Heart left ventricle (tissue), 16 donors: ENCODE results near the gene PRKCA. TPM values are rescaled to one million over a fixed set of nuclear protein-coding genes. Genes with fewer than 3 reads are reported as not detected.
"Not testable (repeated sequence)": the region's sequence is repeated elsewhere in the genome, so short reads cannot be mapped to it uniquely, and the experiment has no call there.

Experiments
- ATAC-seq, 4 donors: fragments of 200-7000 bp; cut with Tn5 transposase; one replicate each; pipeline ENCODE4 v1.9.1; 2020 to 2022; ENCODE audit warnings: moderate library complexity in 4 of 4, mild to moderate bottlenecking in 3 of 4, moderate number of reproducible peaks in 1 of 4
- DNase-seq, 5 donors: peaks; one replicate each; pipeline ENCODE4 v3.0.0-alpha.2; 2020
- H3K27ac ChIP-seq, 12 donors: fragments of 200-600 bp; sonication (generic) in 4 of 12; one replicate each; pipeline versions ENCODE4 v1.5.0 to v1.8.0; 2016 to 2022; ENCODE audit warnings: mild to moderate bottlenecking in 2 of 12
- H3K27me3 ChIP-seq, 9 donors: fragments of 200-600 bp; sonication (generic) in 2 of 9; one replicate each; pipeline versions ENCODE4 v1.5.1 to v1.8.0; 2016 to 2022; ENCODE audit warnings: mild to moderate bottlenecking in 3 of 9
- H3K36me3 ChIP-seq, 9 donors: fragments of 200-600 bp; sonication (generic) in 2 of 9; one replicate each; pipeline versions ENCODE4 v1.5.0 to v1.8.0; 2018 to 2022; ENCODE audit warnings: mild to moderate bottlenecking in 2 of 9
- H3K4me1 ChIP-seq, 12 donors: fragments of 200-600 bp; sonication (generic) in 4 of 12; one replicate each; pipeline versions ENCODE4 v1.5.0 to v1.8.0; 2016 to 2022; ENCODE audit warnings: mild to moderate bottlenecking in 3 of 12
- H3K4me3 ChIP-seq, 12 donors: fragments of 200-600 bp; sonication (generic) in 4 of 12; one replicate each; pipeline versions ENCODE4 v1.5.0 to v1.8.0; 2017 to 2022; ENCODE audit warnings: mild to moderate bottlenecking in 9 of 12, moderate library complexity in 4 of 12
- H3K9me3 ChIP-seq, 12 donors: fragments of 200-600 bp; sonication (generic) in 4 of 12; one replicate each; pipeline versions ENCODE4 v1.5.0 to v1.8.0; 2016 to 2022; ENCODE audit warnings: mild to moderate bottlenecking in 1 of 12
- POLR2A ChIP-seq, 2 donors: fragments of 450-650 bp; IDR thresholded peaks; one replicate each; pipeline ENCODE4 v1.6.1; 2017; ENCODE audit warnings: antibody characterized with exemption in 2 of 2, mild to moderate bottlenecking in 2 of 2, moderate library complexity in 2 of 2
- WGBS, 4 donors: extraction: QIAGEN DNeasy Blood & Tissue Kit in 2 of 4; methylation state at CpG; one replicate each; pipeline versions ENCODE4 v1.1.5 to v1.1.7; 2013 to 2018; 5-methylcytosine and 5-hydroxymethylcytosine counted together
- intact Hi-C, 10 donors: fragments of 100-400 bp; cut with DNase I; formaldehyde crosslinking; loops; one replicate each; pipeline versions ENCODE4 v1.11.1 to v1.14.2; 2022
- polyA plus RNA-seq, 2 donors: library from polyadenylated mRNA; stranded (reverse); fragments of 200-250 nt; gene quantifications; one replicate each; pipeline ENCODE4 v1.2.3, GENCODE V29; 2013
- total RNA-seq, 9 donors: library from RNA; depleted of rRNA in 2 of 9; stranded (reverse); fragments of >200 nt in 2 of 9; fragmentation: NEBNext Ultra II Directional in 3 of 9; extraction: Animal tissue kit (Norgen Biotek cat#: 25700) in 3 of 9; gene quantifications; one replicate each; pipeline versions ENCODE4 v1.1.0 to v1.2.4, GENCODE V29; 2016 to 2023
- TF ChIP-seq, protein P1 (sequence below), 12 donors: fragments of 200-600 bp; sonication (generic) in 4 of 12; IDR thresholded peaks; one replicate each; pipeline versions ENCODE4 v1.5.0 to v1.8.0; 2018 to 2022; ENCODE audit warnings: antibody characterized with exemption in 12 of 12, mild to moderate bottlenecking in 5 of 12
- donor health status: ischemic (EF 13 %, LVEDD 7.1; RV severe dilation, severe dysfunction).
- donor health status: healthy with polysubstance abuse.
- donor health status: DM: no; HTN: yes; CAD: no.
- donor health status: DM: no; HTN: no; CAD: no.
- donor health status: ischemic (EF 25% LVEDD 6.9; RV normal size, moderate dysfunction).
- donor health status: ischemic (EF 25% LVEDD 5.7; RV mildly dilated, moderate dysfunction).
- donor health status: healthy.
- donor health status: DM: yes; HTN: yes; CAD: no.
- donor health status: ischemic (EF 35%, LVEDD 5.7; RV mildly dilated, moderate dysfunction).
- donor health status: nonischemic (EF 11% LVEDD 7.7; RV severe dilation, severe dysfunction).
- donor health status: DM: yes; HTN: yes; CAD: no.
- donor health status: PGD.
- donor health status: ischemic (EF 29% LVEDD 5.4; RV normal size, mild dysfunction).
- donor health status: nonischemic (EF 23%, LVEDD 6.1; RV moderate dilation, normal function).

Gene PRKCA
- total and polyA plus RNA-seq, 11 donors = 3.4 to 26.8 (median 11.4) TPM

DNA sequence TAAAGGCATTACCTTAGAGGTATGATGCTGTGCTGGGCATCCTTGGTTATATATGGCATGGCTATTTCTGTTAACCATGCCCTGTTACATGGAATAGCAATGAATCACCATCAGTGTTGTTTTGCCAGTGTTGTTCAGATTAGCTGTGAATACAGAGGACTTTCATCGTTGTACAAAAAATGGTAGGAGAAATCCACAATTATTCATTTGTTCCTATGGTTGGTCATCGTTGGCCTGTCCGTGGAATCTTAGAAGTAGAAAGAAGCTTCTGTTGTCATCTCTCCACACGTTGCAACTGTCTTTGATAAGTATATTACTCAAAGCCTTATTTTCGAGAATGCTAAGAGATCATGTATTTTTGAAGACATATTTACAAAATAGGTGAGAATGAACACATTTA is 418.2 kb downstream of the PRKCA start:
- DNase-seq = no peak
- Histone ChIP-seq H3K9me3 (no peaks in the 10 kb centered on the region), H3K36me3 (no peaks in the 10 kb centered on the region), H3K4me1 (peaks cover 0 to 24% (median 11%) of the 10 kb centered on the region in 12 donors), H3K4me3 (no peak overlapping the region), H3K27me3 (no peaks in the 10 kb centered on the region), H3K27ac (no peak overlapping the region)
- WGBS, 4 donors = 89 to 94% (median 89%) methylated on average over 5 of the region's 5 CpGs
- TF ChIP-seq, protein P1, sequence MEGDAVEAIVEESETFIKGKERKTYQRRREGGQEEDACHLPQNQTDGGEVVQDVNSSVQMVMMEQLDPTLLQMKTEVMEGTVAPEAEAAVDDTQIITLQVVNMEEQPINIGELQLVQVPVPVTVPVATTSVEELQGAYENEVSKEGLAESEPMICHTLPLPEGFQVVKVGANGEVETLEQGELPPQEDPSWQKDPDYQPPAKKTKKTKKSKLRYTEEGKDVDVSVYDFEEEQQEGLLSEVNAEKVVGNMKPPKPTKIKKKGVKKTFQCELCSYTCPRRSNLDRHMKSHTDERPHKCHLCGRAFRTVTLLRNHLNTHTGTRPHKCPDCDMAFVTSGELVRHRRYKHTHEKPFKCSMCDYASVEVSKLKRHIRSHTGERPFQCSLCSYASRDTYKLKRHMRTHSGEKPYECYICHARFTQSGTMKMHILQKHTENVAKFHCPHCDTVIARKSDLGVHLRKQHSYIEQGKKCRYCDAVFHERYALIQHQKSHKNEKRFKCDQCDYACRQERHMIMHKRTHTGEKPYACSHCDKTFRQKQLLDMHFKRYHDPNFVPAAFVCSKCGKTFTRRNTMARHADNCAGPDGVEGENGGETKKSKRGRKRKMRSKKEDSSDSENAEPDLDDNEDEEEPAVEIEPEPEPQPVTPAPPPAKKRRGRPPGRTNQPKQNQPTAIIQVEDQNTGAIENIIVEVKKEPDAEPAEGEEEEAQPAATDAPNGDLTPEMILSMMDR (IDR thresholded peaks at IDR 0.05) = no peak
- no peak for TF ChIP-seq POLR2A (IDR thresholded peaks at IDR 0.05)
- intact Hi-C loops = loop anchor here in 5 of 10 donors (10.0 kb wide), 3 partner anchors 254 to 444 kb away; no protein-coding TSS in a partner anchor
- no peak for ATAC-seq

DNA sequence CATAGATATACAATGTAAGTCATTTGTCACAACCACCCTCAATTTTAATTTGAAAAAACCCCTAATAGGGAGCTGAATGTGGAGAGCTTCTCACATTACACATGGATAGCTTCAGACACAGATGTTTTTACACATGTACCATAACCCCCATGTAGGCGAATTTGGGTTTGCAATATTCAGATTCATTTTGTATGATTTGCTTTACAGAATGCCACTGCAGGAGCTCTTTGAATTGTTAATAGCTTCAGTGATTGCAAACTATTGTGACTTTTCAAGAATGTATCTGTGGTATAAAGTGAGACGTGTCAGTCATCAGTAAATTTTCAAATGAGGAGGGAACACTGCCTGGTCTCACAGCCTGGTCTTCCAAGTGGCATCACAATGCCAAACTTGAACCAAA is 419.9 kb downstream of the PRKCA start:
- Histone ChIP-seq H3K4me3 (no peak overlapping the region), H3K27ac (no peak overlapping the region), H3K9me3 (no peaks in the 10 kb centered on the region), H3K27me3 (no peaks in the 10 kb centered on the region), H3K36me3 (no peaks in the 10 kb centered on the region), H3K4me1 (peaks cover 0 to 19% (median 11%) of the 10 kb centered on the region in 12 donors)
- no peak for DNase-seq
- TF ChIP-seq, protein P1 (IDR thresholded peaks at IDR 0.05) = no peak
- TF ChIP-seq POLR2A (IDR thresholded peaks at IDR 0.05) = no peak
- ATAC-seq = no peak
- WGBS, 4 donors = 83 to 97% (median 92%) methylated on average over 2 of the region's 2 CpGs
- intact Hi-C loops = loop anchor here in 5 of 10 donors (10.0 kb wide), 3 partner anchors 252 to 442 kb away; no protein-coding TSS in a partner anchor

DNA sequence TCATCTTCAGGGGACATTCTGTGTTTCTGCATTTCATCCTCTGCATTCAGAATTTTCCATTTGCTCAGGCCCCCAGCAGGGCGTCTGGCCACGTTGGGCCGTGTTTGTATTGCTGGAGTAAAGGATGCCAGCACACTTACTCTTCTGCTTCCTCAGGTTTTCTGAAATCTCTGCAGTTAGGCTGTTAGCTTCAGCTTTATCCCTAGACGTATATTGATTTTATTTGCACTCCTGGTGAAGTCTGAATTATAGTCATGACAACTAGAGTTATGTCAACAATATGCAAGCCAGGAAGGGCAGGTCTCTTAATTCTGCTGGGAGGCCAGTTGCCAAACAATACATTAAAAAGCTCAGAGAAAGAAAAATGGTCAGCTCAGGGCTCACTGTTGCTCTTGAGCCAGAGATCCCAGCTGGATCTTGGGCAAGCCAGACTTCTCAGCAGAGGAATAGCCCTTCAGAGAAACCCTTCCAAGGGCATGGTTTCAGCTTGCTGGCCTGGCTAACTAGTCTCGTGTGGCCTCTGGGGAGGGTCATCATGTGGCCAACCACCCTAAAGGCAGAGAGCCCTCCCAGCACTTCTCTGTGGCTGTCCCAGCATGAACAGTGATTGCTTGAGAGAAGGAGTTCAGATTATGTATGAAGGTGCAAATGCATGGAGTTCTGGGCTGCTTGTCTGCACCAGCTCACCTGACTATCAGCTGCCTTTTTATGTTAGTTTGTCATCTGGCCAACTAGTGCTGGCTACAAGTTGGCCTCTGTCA is 422.3 kb downstream of the PRKCA start:
- ATAC-seq (peak in 2 of 4 donors; percentile 29 to 36), DNase-seq (peak in 1 of 5 donors; percentile 14)
- intact Hi-C loops = loop anchor here in 7 of 10 donors (2.0 to 10.0 kb wide), 5 partner anchors 182 to 440 kb away; no protein-coding TSS in a partner anchor
- Histone ChIP-seq H3K27ac (peak overlapping the region in 1 of 12 donors; percentile 12), H3K36me3 (no peaks in the 10 kb centered on the region), H3K4me1 (peaks cover 0 to 19% (median 11%) of the 10 kb centered on the region in 12 donors), H3K9me3 (no peaks in the 10 kb centered on the region), H3K4me3 (no peak overlapping the region), H3K27me3 (no peaks in the 10 kb centered on the region)
- TF ChIP-seq, protein P1 (IDR thresholded peaks at IDR 0.05) = no peak
- TF ChIP-seq POLR2A (IDR thresholded peaks at IDR 0.05) = no peak
- WGBS, 4 donors = 25 to 38% (median 31%) methylated on average over 5 of the region's 5 CpGs

DNA sequence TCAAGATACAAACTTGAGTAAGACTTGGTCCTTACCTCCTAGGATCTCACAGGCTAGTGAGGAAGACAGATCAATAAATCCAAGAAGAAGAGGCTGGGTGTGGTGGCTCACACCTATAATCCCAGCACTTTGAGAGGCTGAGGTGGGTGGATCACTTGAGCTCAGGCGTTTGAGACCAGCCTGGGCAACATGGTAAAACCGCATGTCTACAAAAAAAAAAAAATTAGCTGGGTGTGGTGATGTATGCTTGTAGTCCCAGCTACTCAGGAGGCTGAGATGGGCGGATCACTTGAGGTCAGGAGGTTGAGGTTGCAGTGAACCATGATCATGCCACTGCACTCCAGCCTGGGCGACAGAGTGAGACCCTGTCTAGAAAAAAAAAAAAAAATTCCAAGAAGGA is 423.0 kb downstream of the PRKCA start:
- peak overlapping the region in 1 of 12 donors; percentile 12 for H3K27ac ChIP-seq
- not testable (repeated sequence) for DNase-seq, H3K4me3 ChIP-seq, H3K36me3 ChIP-seq, H3K9me3 ChIP-seq, H3K27me3 ChIP-seq, ATAC-seq
- H3K4me1 ChIP-seq = peaks cover 0 to 19% (median 11%) of the 10 kb centered on the region in 12 donors
- intact Hi-C loops = loop anchor here in 7 of 10 donors (2.0 to 10.0 kb wide), 5 partner anchors 181 to 439 kb away; no protein-coding TSS in a partner anchor
- WGBS, 4 donors = 88 to 96% (median 90%) methylated on average over 4 of the region's 4 CpGs
